Measurements from ENCODE around the gene KIAA1614. TPM values are rescaled to one million over a fixed set of nuclear protein-coding genes. Genes with fewer than 3 reads are reported as not detected.
"Not testable (repeated sequence)": the region's sequence is repeated elsewhere in the genome, so short reads cannot be mapped to it uniquely, and the experiment has no call there.

KIAA1614 gene
- polyA plus RNA-seq, 1 donor, result 12.3 TPM

DNA sequence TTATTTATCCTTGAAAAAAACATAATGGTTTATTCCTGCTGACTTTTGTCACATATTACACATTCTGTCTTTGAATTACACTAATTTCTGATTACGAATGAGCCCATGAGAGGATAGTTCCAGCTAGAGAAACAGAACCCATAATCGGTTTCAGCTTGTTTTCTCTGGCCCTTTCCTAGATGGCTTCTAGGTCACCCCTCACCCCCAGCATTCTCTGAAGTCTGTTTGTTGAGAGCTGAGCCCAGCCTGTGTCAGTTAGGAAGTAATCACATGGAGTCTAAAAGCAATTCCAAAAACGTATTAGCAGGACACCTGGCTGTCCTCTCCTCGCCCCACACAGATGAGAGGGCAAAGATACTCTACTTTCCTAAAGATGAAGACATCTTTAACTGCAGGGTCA lies 48.9 kb downstream of the KIAA1614 start:
- no peak for DNase-seq (ENCODE audit: low read depth)

- DNase-seq (ENCODE audit: low read depth), result no peak
Measured at GRCh38 chr1:180962178-180962577, 49.5 kb downstream of the KIAA1614 start.

GRCh38 chr1:180964056-180964455 lies 51.4 kb downstream of the KIAA1614 start:
- DNase-seq (ENCODE audit: low read depth), result no peak

GRCh38 chr1:180964595-180964994 lies 51.9 kb downstream of the KIAA1614 start:
- no peak for DNase-seq (ENCODE audit: low read depth)

DNA sequence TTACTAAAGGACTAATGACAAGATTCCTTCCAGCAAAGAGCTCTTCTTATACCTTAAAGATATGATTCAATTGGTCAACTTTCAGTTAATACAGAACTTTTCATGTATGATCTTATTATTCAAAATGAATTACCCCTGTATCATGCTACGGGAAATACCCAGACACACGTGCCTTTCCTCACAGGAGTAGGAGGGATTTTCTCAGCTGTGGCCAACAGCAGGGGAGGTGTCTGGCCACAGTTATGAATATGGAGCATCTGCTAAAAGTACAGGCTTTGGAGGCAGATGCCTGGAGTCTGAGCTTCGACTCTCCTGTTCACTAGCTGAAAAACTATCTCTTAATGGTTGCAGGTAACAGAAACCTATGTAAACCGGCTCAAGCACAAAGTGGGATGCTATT lies 53.6 kb downstream of the KIAA1614 start:
- DNase-seq (ENCODE audit: low read depth), result no peak

DNA sequence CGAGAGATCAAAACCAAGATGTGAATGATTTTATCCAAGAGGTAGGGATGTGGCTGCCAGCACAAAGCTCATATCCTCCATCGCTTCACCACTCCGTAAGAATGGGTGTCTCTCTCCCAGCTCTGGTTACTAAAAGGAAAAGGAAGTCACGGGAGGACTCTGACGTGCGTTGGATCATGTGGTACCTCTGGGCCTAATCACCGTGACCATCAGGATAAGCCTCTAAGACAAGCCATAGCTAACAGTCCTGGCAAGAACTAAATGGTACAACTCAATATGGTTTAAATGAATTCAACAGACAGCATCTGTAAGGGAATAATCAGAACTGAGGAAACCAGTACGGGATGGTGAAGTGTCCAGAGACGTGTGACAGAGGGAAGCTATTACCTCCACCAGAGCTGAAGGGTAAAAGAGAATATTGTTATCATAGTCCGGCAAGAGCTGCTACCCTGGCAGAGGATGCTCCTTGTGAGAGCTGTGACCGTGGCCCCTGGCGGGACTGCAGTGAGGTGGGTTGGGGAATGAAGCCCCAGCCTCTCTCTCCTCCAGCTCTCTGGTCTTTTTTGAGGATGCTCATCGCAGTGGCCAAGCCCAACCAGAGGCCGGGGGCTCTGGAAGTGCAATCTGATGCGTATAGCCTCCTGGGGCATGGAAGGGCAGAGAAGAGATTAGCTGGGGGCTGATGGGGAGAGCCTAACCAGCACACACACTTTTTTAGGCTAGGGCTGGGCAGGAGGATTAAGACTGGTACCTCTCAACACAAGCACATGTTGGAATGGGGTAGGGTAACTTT lies 54.2 kb downstream of the KIAA1614 start:
- DNase-seq (ENCODE audit: low read depth), result no peak

DNA sequence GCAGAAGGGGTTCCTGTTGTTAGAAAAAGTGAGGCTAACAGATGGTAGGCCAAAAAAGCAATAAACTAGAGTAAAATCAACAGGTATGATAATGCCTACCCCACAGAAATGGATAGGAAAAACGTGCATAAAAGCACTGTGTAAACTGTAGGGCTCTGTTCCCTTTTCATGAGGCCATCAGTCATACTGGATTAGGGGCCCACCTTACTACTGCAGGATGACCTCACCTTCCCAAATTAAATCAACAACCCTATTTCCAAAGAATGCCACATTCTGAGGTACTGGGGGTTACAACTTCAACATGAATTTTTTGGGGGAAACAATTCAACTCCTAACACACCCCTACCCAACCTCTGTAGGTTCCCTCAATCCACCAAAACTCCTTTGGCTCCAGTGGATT lies 54.9 kb downstream of the KIAA1614 start:
- DNase-seq (ENCODE audit: low read depth), result no peak

GRCh38 chr1:180968834-180969233 lies 56.1 kb downstream of the KIAA1614 start:
- DNase-seq (ENCODE audit: low read depth), result not testable (repeated sequence)

DNA sequence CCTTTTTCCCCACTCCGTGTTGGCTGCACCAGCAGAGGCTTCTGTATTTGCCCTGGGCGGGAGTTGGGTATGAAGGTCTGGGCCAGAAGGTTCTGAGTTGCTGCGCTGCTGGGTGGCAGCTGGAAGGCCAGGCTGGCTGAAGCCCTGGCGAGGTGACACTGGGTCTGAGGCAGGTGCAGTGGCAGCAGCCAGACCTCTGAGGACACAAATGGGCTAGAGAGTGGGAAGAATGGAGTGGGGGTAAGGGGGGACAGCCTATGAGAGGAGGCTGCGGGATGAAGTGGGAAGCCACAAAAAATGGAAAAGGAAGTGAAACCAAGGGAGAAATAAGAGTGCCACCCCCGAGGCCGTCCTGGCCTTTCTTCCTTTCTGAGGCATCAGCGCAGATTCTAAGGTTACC lies 56.7 kb downstream of the KIAA1614 start:
- DNase-seq (ENCODE audit: low read depth), result no peak

DNA sequence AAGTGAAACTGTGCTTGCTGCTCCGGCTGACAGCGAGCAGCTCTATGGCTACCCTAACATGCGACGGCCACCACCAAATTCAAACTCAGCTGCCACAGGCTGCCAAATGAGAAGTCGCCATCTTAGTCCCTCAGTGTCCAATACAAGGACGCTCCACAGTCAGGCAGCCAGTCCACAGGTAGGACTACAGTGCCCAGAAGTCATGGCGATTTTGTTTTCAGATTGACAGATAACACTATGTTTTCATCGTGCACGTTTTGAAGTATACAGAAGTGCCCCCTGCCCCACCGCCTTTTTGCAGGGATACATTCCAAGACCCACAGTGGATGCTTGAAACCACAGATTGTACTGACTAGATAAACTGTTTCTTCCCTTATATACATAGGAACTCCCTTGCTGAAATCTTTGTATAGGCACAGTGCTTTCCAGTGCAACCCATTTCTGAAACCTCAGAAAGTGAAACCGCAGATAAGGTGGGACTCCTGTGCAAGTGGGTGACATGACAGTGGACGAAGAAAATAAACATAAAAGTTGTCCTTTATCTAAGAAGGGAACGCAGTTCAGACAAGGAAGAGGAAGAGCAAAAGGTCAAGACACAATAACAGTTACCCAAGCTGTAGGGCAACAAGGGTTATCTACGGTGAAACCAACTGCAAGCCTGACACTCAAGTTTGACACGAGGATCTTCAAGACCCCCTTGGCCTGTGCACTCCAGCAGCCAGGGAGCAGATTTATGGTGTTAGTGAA lies 57.8 kb downstream of the KIAA1614 start:
- no peak for DNase-seq (ENCODE audit: low read depth)

- no peak for DNase-seq (ENCODE audit: low read depth)
Measured at GRCh38 chr1:180971273-180971997, 58.7 kb downstream of the KIAA1614 start.

DNA sequence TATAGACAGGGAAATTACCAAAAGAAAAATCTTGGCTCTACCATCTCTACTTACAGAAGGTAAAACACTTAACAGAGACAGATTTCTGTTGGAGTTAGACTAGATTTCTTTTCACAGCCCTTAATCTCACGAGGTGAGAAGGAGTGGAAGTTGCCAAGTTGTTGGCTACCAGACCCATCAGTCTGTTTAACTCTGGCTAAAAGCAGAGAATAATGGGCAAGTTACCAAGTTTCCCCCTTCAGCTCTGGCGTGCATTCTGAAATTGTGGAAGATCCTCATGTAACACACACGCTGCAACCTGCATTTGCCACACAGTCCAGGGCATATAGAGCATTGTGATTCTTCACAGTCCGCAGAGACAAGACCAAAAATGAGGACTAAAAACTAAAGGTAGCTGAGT lies 60.7 kb downstream of the KIAA1614 start:
- DNase-seq (ENCODE audit: low read depth), result no peak

DNA sequence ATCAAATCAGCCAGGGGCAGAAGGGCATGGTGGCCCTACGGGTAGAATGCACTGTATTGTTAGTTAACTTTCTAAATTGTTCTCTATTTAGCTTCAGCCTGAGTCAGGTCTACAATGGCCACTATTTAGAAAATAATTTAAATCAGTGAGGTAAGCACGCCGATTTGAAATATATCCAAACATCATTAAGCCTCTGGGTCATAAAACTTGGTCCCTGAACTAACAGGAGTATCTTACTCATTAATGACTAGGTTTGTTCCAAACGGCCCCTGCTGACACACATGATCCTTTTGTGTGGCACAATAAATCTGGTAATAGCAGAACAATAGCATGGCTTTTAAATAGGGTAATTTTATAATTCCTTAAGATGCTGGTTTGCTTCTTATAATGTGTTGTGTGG lies 61.5 kb downstream of the KIAA1614 start:
- no peak for DNase-seq (ENCODE audit: low read depth)

- no peak for DNase-seq (ENCODE audit: low read depth)
Measured at GRCh38 chr1:180975551-180975950, 62.9 kb downstream of the KIAA1614 start.

DNA sequence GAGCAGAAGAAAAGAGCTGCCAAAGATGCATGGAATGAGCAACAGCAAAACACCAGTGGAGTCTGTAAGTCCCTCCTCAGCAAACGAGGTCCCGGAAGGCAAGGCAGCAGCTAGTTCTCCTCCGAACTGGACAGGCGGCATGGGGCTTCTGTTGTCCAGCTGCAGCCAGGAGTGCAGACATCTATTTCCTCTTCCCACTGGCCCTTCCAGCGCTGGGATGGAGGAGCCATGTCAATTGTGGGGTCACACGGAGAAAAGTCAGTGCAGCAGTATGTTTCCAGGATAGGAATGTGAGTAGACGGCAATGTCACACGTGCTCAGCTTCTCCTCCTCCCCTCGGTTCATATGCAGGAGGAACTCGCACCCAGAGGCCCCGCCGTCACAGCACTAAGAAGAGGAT lies 63.5 kb downstream of the KIAA1614 start:
- DNase-seq (ENCODE audit: low read depth), result no peak

DNA sequence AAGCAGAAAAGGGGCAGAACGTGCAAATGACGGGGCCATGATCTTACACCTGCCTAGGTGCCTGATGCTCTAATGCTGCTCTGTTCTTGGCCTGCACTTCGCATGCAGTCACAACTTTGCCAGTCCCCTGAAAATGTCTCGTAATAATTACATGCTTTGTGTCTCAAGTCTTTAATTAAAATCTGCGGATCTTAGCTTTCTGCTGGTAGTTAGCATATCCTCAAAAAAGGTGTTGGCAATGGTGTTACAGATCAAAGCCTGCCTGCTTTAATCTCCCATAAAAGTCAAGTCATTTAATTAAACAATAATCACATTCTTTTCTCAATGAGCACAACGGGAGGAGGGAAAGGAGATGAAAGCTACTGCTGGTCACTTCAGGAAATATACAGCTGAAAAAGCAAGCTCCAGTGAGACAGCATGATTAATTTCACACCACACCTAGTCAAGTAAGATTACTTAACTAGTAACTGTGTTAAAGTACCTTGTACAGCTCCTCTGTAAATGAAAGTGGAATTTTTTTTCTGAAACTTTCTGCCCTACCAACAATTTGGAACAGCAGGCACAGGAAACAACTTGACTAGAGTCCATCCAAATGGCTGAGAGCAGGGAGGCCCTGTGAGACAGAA lies 64.1 kb downstream of the KIAA1614 start:
- no peak for DNase-seq (ENCODE audit: low read depth)

DNA sequence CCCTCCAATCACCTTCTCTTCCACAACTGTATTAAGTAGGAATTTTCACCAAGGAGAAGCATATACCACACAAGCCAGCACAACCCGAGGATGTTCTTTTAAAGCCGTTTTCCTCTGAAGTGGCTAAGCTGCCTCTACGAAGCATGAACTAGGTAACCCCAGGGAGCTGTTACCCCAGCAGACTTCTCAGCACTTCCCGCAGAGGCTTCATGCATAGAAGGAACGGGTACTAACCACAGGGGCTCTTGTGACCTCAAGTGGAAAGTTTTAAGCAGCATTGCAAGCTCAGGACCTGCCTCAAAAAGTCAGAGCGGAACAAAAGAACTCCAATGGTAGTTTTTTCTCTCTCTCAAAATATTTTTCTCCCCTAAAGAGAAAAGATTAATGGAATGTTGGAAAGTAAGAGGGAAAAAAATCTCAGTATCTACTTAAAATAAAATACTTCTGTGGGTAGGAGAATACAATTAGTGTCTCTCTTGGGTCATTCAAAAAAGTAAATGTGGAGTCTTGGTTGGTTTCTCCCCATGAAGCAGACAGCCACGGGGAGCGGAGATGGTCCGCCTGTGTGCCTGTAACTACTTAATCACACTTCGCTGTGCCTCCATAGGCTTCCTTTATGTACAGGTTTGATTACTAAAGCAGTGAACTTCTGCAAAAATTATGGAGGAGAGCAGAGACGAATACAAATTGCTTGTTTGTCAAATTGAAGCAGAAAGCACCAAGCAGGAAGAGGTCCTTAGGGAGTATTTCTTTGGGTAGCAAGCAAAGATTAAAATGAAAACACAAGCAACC lies 69.1 kb downstream of the KIAA1614 start:
- DNase-seq (ENCODE audit: low read depth), result no peak

- no peak for DNase-seq (ENCODE audit: low read depth)
Measured at GRCh38 chr1:180982422-180982821, 69.7 kb downstream of the KIAA1614 start.

DNA sequence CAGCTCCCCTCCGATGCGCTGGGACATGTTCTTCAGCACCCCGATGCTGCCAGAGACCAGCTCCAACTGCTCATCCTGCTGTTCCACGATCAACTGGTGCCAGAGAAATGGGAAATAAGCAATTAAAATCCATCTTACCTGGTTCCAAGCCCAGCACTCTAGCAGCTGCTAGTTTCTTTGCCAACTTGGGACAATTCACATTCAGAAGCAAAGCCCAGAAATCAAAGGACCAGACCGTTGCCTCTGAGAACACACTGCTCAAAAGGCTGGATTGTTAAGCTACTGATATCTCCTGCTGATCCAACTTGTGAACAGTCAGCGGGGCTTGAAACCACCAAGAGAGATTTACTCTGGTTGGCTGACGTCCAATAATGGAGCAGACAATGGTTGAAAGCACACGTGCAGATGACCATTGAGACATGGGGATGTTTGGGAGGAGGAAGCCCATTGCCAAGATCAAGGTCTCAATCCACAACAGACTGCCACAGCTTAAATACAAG lies 75.6 kb downstream of the KIAA1614 start:
- DNase-seq (ENCODE audit: low read depth), result no peak

DNA sequence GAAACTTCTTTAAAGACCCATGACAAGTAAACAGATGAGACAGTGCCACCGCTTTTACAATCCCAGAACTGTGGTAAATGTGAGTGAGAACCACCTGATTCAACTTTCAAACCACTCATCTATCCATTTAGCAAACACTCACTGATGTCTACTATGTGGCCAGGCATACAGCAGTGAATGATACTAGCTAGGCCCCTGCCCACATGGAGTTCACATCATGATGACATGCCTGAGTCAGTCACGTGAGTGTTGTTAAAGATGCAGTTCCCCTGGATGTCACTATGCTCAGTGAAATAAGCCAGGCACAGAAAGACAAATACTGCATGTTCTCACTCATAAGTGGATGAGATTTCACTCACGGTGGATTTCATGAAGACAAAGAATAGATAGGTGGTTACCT lies 81.6 kb downstream of the KIAA1614 start:
- DNase-seq (ENCODE audit: low read depth), result no peak
